SK-N-SH (cell line): ENCODE measurements around the gene TNRC6C. TPM values are rescaled to one million over a fixed set of nuclear protein-coding genes. Genes with fewer than 3 reads are reported as not detected.

ENCODE experiments used
- CTCF ChIA-PET: fragments of 300-600, 350-600 bp; formaldehyde crosslinking; extraction: SDS; loops from one replicate; lab custom pipeline; 2021; lab: Yijun Ruan, JAX
- POLR2A ChIA-PET: fragments of 350-600 bp; sonication (Branson Sonifier 250); formaldehyde crosslinking; extraction: SDS; loops from one replicate; lab custom pipeline; 2020; ENCODE audit warnings: antibody characterized with exemption, inconsistent platforms; lab: Yijun Ruan, JAX
- DNase-seq: peaks from one replicate; pipeline ENCODE4 v3.0.0; 2012
- H2AFZ ChIP-seq: fragments of 200-600 bp; sonication (generic); 2 replicates; pipeline ENCODE4 v1.8.1; 2016; ENCODE audit warnings: antibody characterized with exemption, mild to moderate bottlenecking, low read depth
- H3F3A ChIP-seq: fragments of 200-600 bp; sonication (generic); replicated peaks from 2 replicates; pipeline ENCODE3; 2016; ENCODE audit warnings: antibody characterized with exemption, mild to moderate bottlenecking; ENCODE audit not compliant: insufficient read depth
- H3K27ac ChIP-seq, 2 experiments: fragments of 200-500 bp in 1 of 2; fragments of 200-600 bp in 1 of 2; sonication (Bioruptor generic) in 1 of 2; sonication (generic), shearing (Covaris generic) in 1 of 2; 2 replicates each; pipeline versions ENCODE4 v1.5.1 to v1.6.1; 2014 to 2016; ENCODE audit warnings: low read depth in 2 of 2, inconsistent platforms in 1 of 2, low read length in 1 of 2, mild to moderate bottlenecking in 1 of 2, mixed read lengths in 1 of 2
- H3K27me3 ChIP-seq: fragments of 200-600 bp; sonication (generic), shearing (Covaris generic); 2 replicates; pipeline ENCODE4 v1.6.1; 2016; ENCODE audit warnings: mixed run types; ENCODE audit not compliant: insufficient read depth
- H3K36me3 ChIP-seq, 2 experiments: fragments of 200-500 bp in 1 of 2; fragments of 200-600 bp in 1 of 2; sonication (Bioruptor generic) in 1 of 2; sonication (generic) in 1 of 2; replicated peaks in 1 of 2; 2 replicates each; pipeline versions ENCODE3 to v1.5.1; 2014 to 2016; ENCODE audit warnings: low read length in 1 of 2, mild to moderate bottlenecking in 1 of 2; ENCODE audit not compliant: insufficient read depth in 2 of 2, control insufficient read depth in 1 of 2
- H3K4me1 ChIP-seq, 2 experiments: fragments of 200-500 bp in 1 of 2; fragments of 200-600 bp in 1 of 2; sonication (Bioruptor generic) in 1 of 2; sonication (generic), shearing (Covaris generic) in 1 of 2; 2 replicates each; pipeline versions ENCODE4 v1.5.1 to v1.6.1; 2014 to 2016; ENCODE audit warnings: low read depth in 1 of 2, low read length in 1 of 2, mixed run types in 1 of 2; ENCODE audit not compliant: insufficient read depth in 2 of 2, control insufficient read depth in 1 of 2
- H3K4me2 ChIP-seq: fragments of 200-600 bp; sonication (generic), shearing (Covaris generic); 2 replicates; pipeline ENCODE4 v1.6.1; 2017; ENCODE audit warnings: mixed run types
- H3K4me3 ChIP-seq, 2 experiments: fragments of 200-500 bp in 1 of 2; fragments of 200-600 bp in 1 of 2; sonication (Bioruptor generic) in 1 of 2; sonication (generic), shearing (Covaris generic) in 1 of 2; 2 replicates each; pipeline versions ENCODE4 v1.5.1 to v1.8.1; 2014 to 2016; ENCODE audit warnings: low read depth in 2 of 2, inconsistent platforms in 1 of 2, low read length in 1 of 2, mild to moderate bottlenecking in 1 of 2, mixed read lengths in 1 of 2, moderate library complexity in 1 of 2
- H3K79me2 ChIP-seq: fragments of 200-600 bp; sonication (generic); 2 replicates; pipeline ENCODE4 v1.8.1; 2017; ENCODE audit warnings: mild to moderate bottlenecking; ENCODE audit not compliant: insufficient read depth
- H3K9ac ChIP-seq: fragments of 200-600 bp; sonication (generic); 2 replicates; pipeline ENCODE4 v1.6.1; 2017; ENCODE audit warnings: mixed run types
- H3K9me2 ChIP-seq: fragments of 200-600 bp; sonication (generic); 2 replicates; pipeline ENCODE4 v1.6.1; 2017; ENCODE audit warnings: mixed run types
- H3K9me3 ChIP-seq: fragments of 200-600 bp; sonication (generic); 2 replicates; pipeline ENCODE4 v1.6.1; 2017; ENCODE audit warnings: mixed run types, mild to moderate bottlenecking, moderate library complexity
- H4K20me1 ChIP-seq: fragments of 200-600 bp; sonication (generic); 2 replicates; pipeline ENCODE4 v1.6.1; 2017; ENCODE audit warnings: mild to moderate bottlenecking, mixed run types; ENCODE audit not compliant: insufficient read depth
- CHD2 ChIP-seq: fragments of 150-350 bp; IDR thresholded peaks from 2 replicates; pipeline ENCODE4 v1.6.1; 2018; ENCODE audit warnings: low read length; ENCODE audit not compliant: partially characterized antibody
- EP300 ChIP-seq, 2 experiments: IDR thresholded peaks; 2 replicates each; pipeline versions ENCODE4 v1.4.0 to v1.6.1; 2012; ENCODE audit warnings: borderline replicate concordance in 1 of 2, low read depth in 1 of 2, low read length in 1 of 2
- FOXM1 ChIP-seq: IDR thresholded peaks from 2 replicates; pipeline ENCODE4 v1.4.0; 2012; ENCODE audit warnings: low read depth, mild to moderate bottlenecking
- MXI1 ChIP-seq: IDR thresholded peaks from 2 replicates; pipeline ENCODE4 v1.6.1; 2012; ENCODE audit warnings: mild to moderate bottlenecking, low read depth, low read length, improper control_type of control experiment
- NFIC ChIP-seq: IDR thresholded peaks from 2 replicates; pipeline ENCODE4 v1.4.0; 2012; ENCODE audit warnings: borderline replicate concordance
- NRF1 ChIP-seq: IDR thresholded peaks from 2 replicates; pipeline ENCODE4 v1.6.1; 2012; ENCODE audit warnings: low read depth, mild to moderate bottlenecking, low read length
- POLR2AphosphoS5 ChIP-seq: IDR thresholded peaks from 2 replicates; pipeline ENCODE4 v1.6.1; 2012; ENCODE audit warnings: low read depth, low read length
- RCOR1 ChIP-seq: fragments of 150-350 bp; IDR thresholded peaks from 2 replicates; pipeline ENCODE4 v1.6.1; 2017; ENCODE audit warnings: antibody characterized with exemption, low read length
- RFX5 ChIP-seq: IDR thresholded peaks from 2 replicates; pipeline ENCODE4 v1.6.1; 2012; ENCODE audit warnings: mild to moderate bottlenecking, improper control_type of control experiment, low read length
- SIN3A ChIP-seq: IDR thresholded peaks from 2 replicates; pipeline ENCODE4 v1.6.1; 2012; ENCODE audit warnings: low read depth, mild to moderate bottlenecking, low read length, moderate library complexity, borderline replicate concordance
- TAF1 ChIP-seq: IDR thresholded peaks from 2 replicates; pipeline ENCODE4 v1.6.1; 2012; ENCODE audit warnings: low read depth, mild to moderate bottlenecking, low read length, moderate library complexity, borderline replicate concordance
- TCF12 ChIP-seq: IDR thresholded peaks from 2 replicates; pipeline ENCODE4 v1.4.0; 2012
- WGBS: methylation state at CpG from one replicate; pipeline ENCODE4 v1.1.6; 2017; ENCODE audit warnings: low lambda C conversion rate; 5-methylcytosine and 5-hydroxymethylcytosine counted together
- polyA plus RNA-seq, 3 experiments: library from polyadenylated mRNA; depleted of rRNA; stranded (reverse); fragments of >200 nt; gene quantifications; 2 replicates each; pipeline ENCODE4 v1.2.3, GENCODE V29; 2012
- TF ChIP-seq, protein P1 (sequence below): IDR thresholded peaks from 2 replicates; pipeline ENCODE4 v1.6.1; 2012; ENCODE audit warnings: mild to moderate bottlenecking, low read depth, low read length, moderate library complexity
- TF ChIP-seq, protein P2 (sequence below): fragments of 150-350 bp; IDR thresholded peaks from 2 replicates; pipeline ENCODE4 v1.6.1; 2016; ENCODE audit warnings: mild to moderate bottlenecking, low read depth, low read length
- TF ChIP-seq, protein P3 (sequence below): fragments of 150-350 bp; IDR thresholded peaks from 2 replicates; pipeline ENCODE4 v1.6.1; 2017; ENCODE audit warnings: antibody characterized with exemption, low read length, low read depth, borderline replicate concordance

Gene TNRC6C
- polyA plus RNA-seq, 1 of the 3 experiments (the other 2 are of a cell fraction), result 2.2 TPM

DNA sequence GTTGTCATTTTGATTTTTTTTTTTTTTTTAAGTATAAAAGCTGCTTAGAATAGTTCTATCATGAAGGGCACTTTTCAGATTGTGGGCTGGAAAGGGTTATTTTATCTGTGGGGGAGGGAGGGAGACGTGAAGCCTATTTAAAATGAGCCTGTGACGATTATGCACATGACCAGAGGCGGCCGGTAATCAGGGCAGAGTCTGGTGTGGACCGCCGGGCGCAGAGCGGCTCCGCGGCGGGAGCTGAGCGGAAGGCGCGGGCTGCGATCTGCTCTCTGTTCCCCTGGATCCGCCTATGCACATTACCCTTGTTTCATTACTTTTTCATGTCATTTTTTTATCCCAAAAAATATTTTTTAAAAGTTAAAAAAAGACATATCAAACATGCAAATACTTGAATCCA lies 146.6 kb downstream of the TNRC6C start:
- 91% methylated on average over 16 of the region's 16 CpGs for WGBS
- H3K9me3 ChIP-seq, result no peaks in the 10 kb centered on the region
- no peaks in the 10 kb centered on the region for H4K20me1 ChIP-seq
- H3F3A ChIP-seq, result peaks cover 12% of the 10 kb centered on the region
- H3K4me1 ChIP-seq, result no peaks in the 10 kb centered on the region
- H3K9ac ChIP-seq, result no peak overlapping the region
- H3K4me3 ChIP-seq, result no peak overlapping the region
- POLR2A ChIA-PET, result no interaction called here
- no peaks in the 10 kb centered on the region for H3K27me3 ChIP-seq
- H3K9me2 ChIP-seq, result no peaks in the 10 kb centered on the region
- CTCF ChIA-PET, result interaction anchor here (0.7 to 1.8 kb wide), 11 partner anchors 8 to 562 kb away, joined by 3 to 7 read pairs (median 4); no protein-coding TSS in a partner anchor
- TF ChIP-seq, protein P1, sequence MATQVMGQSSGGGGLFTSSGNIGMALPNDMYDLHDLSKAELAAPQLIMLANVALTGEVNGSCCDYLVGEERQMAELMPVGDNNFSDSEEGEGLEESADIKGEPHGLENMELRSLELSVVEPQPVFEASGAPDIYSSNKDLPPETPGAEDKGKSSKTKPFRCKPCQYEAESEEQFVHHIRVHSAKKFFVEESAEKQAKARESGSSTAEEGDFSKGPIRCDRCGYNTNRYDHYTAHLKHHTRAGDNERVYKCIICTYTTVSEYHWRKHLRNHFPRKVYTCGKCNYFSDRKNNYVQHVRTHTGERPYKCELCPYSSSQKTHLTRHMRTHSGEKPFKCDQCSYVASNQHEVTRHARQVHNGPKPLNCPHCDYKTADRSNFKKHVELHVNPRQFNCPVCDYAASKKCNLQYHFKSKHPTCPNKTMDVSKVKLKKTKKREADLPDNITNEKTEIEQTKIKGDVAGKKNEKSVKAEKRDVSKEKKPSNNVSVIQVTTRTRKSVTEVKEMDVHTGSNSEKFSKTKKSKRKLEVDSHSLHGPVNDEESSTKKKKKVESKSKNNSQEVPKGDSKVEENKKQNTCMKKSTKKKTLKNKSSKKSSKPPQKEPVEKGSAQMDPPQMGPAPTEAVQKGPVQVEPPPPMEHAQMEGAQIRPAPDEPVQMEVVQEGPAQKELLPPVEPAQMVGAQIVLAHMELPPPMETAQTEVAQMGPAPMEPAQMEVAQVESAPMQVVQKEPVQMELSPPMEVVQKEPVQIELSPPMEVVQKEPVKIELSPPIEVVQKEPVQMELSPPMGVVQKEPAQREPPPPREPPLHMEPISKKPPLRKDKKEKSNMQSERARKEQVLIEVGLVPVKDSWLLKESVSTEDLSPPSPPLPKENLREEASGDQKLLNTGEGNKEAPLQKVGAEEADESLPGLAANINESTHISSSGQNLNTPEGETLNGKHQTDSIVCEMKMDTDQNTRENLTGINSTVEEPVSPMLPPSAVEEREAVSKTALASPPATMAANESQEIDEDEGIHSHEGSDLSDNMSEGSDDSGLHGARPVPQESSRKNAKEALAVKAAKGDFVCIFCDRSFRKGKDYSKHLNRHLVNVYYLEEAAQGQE, result no peak
- TF ChIP-seq NRF1 (no peak), POLR2AphosphoS5 (no peak), RFX5 (no peak), EP300 (IDR thresholded peaks at IDR 0.05; ENCODE audit: borderline replicate concordance in 1 of 2, low read depth in 1 of 2, low read length in 1 of 2) (no peak), NFIC (no peak), TAF1 (no peak)
- H2AFZ ChIP-seq, result no peak overlapping the region
- H3K79me2 ChIP-seq, result no peaks in the 10 kb centered on the region
- no peak for DNase-seq
- H3K27ac ChIP-seq, result no peak overlapping the region
- H3K4me2 ChIP-seq, result no peak overlapping the region
- peaks cover 29 to 63% of the 10 kb centered on the region in 2 experiments for H3K36me3 ChIP-seq

DNA sequence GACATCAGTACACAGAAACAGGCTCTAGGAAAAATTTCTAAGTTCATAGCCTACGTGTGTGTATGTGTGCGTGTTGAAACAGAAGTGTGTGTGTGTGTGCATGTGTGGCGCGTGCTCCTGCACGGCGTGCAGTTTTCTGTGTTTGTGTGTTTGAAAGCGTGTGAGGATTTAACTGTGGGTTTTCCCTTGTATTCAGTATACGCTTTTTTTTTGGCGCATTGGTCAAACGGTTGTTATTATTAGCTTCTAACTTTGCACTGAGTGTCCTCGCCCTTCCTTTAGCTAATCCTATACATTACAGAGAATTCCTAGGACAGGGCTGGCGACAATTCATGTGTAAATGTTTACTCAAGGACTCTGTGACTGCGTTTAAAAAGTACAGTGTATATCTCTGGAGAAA lies 147.0 kb downstream of the TNRC6C start:
- DNase-seq, result no peak
- peaks cover 24 to 59% of the 10 kb centered on the region in 2 experiments for H3K36me3 ChIP-seq
- ChIA-PET POLR2A (no interaction called here), CTCF (interaction anchor here (1.0 to 3.2 kb wide), 9 partner anchors 8 to 563 kb away, joined by 3 to 9 read pairs (median 5); no protein-coding TSS in a partner anchor)
- WGBS, result 92% methylated on average over 13 of the region's 13 CpGs
- no peaks in the 10 kb centered on the region for H4K20me1 ChIP-seq
- H3K4me1 ChIP-seq, result no peaks in the 10 kb centered on the region
- H3K9ac ChIP-seq, result no peak overlapping the region
- H3K9me3 ChIP-seq, result no peaks in the 10 kb centered on the region
- no peaks in the 10 kb centered on the region for H3K79me2 ChIP-seq
- H3F3A ChIP-seq, result peaks cover 12% of the 10 kb centered on the region
- H3K9me2 ChIP-seq, result no peaks in the 10 kb centered on the region
- no peaks in the 10 kb centered on the region for H3K27me3 ChIP-seq
- no peak overlapping the region for H3K27ac ChIP-seq
- no peak overlapping the region for H3K4me3 ChIP-seq
- no peak overlapping the region for H3K4me2 ChIP-seq
- no peak overlapping the region for H2AFZ ChIP-seq
- TF ChIP-seq SIN3A, result no peak
- TF ChIP-seq FOXM1, result no peak
- TF ChIP-seq MXI1, result no peak
- TF ChIP-seq, protein P2, sequence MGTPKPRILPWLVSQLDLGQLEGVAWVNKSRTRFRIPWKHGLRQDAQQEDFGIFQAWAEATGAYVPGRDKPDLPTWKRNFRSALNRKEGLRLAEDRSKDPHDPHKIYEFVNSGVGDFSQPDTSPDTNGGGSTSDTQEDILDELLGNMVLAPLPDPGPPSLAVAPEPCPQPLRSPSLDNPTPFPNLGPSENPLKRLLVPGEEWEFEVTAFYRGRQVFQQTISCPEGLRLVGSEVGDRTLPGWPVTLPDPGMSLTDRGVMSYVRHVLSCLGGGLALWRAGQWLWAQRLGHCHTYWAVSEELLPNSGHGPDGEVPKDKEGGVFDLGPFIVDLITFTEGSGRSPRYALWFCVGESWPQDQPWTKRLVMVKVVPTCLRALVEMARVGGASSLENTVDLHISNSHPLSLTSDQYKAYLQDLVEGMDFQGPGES, result no peak
- TF ChIP-seq, protein P3, sequence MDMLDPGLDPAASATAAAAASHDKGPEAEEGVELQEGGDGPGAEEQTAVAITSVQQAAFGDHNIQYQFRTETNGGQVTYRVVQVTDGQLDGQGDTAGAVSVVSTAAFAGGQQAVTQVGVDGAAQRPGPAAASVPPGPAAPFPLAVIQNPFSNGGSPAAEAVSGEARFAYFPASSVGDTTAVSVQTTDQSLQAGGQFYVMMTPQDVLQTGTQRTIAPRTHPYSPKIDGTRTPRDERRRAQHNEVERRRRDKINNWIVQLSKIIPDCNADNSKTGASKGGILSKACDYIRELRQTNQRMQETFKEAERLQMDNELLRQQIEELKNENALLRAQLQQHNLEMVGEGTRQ, result no peak
- TF ChIP-seq RFX5, result no peak
- no peak for TF ChIP-seq CHD2
- TF ChIP-seq TCF12, result no peak
- TF ChIP-seq RCOR1, result no peak
- TF ChIP-seq TAF1, result no peak
- TF ChIP-seq, protein P1, result no peak
- TF ChIP-seq NRF1, result no peak
